H1 (cell line): ENCODE measurements around the gene SHC1. TPM values are rescaled to one million over a fixed set of nuclear protein-coding genes. Genes with fewer than 3 reads are reported as not detected.
A peak's percentile ranks its signal among the peaks of the same experiment; 100 is the strongest.

Experiments used
- CTCF ChIA-PET: fragments of 300-600 bp; sonication (Branson Sonifier 250); formaldehyde crosslinking; loops from one replicate; lab custom pipeline; 2021; ENCODE audit not compliant: partially characterized antibody; lab: Charles Lee
- POLR2A ChIA-PET: fragments of 300-600 bp; sonication (Branson Sonifier 250); formaldehyde crosslinking; loops from one replicate; lab custom pipeline; 2021; ENCODE audit warnings: inconsistent platforms; ENCODE audit not compliant: partially characterized antibody; lab: Charles Lee
- DNase-seq, 2 experiments: peaks; one replicate each; pipeline versions ENCODE4 v3.0.0 to v3.0.0-alpha.2; 2010 to 2022; ENCODE audit warnings: low spot score in 2 of 2, low read depth in 1 of 2, mixed read lengths in 1 of 2
- FAIRE-seq: peaks from 2 replicates; lab custom pipeline; 2011; peaks lifted over from hg19 to GRCh38; lab: Jason Lieb, UNC
- H2AFZ ChIP-seq: 2 replicates; pipeline ENCODE4 v1.8.1; 2012; ENCODE audit warnings: low read length, inconsistent platforms
- H2AK5ac ChIP-seq: 2 replicates; pipeline ENCODE4 v1.6.1; 2013; ENCODE audit warnings: low read depth, low read length
- H2BK120ac ChIP-seq: replicated peaks from 2 replicates; pipeline ENCODE3; 2013; ENCODE audit warnings: low read depth, low read length, inconsistent platforms
- H2BK12ac ChIP-seq: 2 replicates; pipeline ENCODE4 v1.6.1; 2013; ENCODE audit warnings: low read depth, low read length
- H2BK15ac ChIP-seq: 2 replicates; pipeline ENCODE4 v1.6.1; 2013; ENCODE audit warnings: low read length
- H2BK20ac ChIP-seq: 2 replicates; pipeline ENCODE4 v1.6.1; 2013; ENCODE audit warnings: low read length
- H2BK5ac ChIP-seq: 2 replicates; pipeline ENCODE4 v1.6.1; 2013; ENCODE audit warnings: low read depth, low read length
- H3K14ac ChIP-seq: 2 replicates; pipeline ENCODE4 v1.6.1; 2013; ENCODE audit warnings: inconsistent platforms; ENCODE audit not compliant: insufficient read length
- H3K18ac ChIP-seq: 2 replicates; pipeline ENCODE4 v1.6.1; 2013; ENCODE audit warnings: low read length; ENCODE audit errors: extremely low read depth
- H3K23ac ChIP-seq: 2 replicates; pipeline ENCODE4 v1.6.1; 2013; ENCODE audit warnings: inconsistent platforms; ENCODE audit not compliant: insufficient read length
- H3K23me2 ChIP-seq: 2 replicates; pipeline ENCODE4 v1.6.1; 2013; ENCODE audit warnings: low read depth, low read length
- H3K27ac ChIP-seq: 2 replicates; pipeline ENCODE4 v1.6.1; 2011; ENCODE audit warnings: low read depth, low read length, inconsistent platforms
- H3K27me3 ChIP-seq, 4 experiments: replicated peaks in 1 of 4; 1 replicate in 1 of 4; 2 replicates in 3 of 4; pipeline versions ENCODE4 v1.6.1 to v1.8.1; 2011 to 2013; ENCODE audit warnings: low read length in 3 of 4, mild to moderate bottlenecking in 3 of 4, inconsistent platforms in 2 of 4, mixed read lengths in 2 of 4, moderate library complexity in 1 of 4; ENCODE audit not compliant: control insufficient read depth in 3 of 4, insufficient read depth in 3 of 4; ENCODE audit errors: extremely low read depth in 1 of 4
- H3K36me3 ChIP-seq, 4 experiments: 2 replicates each; pipeline versions ENCODE4 v1.6.1 to v1.8.1; 2011 to 2013; ENCODE audit warnings: mild to moderate bottlenecking in 4 of 4, low read length in 3 of 4, moderate library complexity in 2 of 4, control low read depth in 1 of 4, inconsistent platforms in 1 of 4; ENCODE audit not compliant: insufficient read depth in 4 of 4, control insufficient read depth in 2 of 4
- H3K4ac ChIP-seq: replicated peaks from 2 replicates; pipeline ENCODE3; 2013; ENCODE audit warnings: low read length, low read depth, mixed read lengths, inconsistent platforms; ENCODE audit not compliant: insufficient read length
- H3K4me1 ChIP-seq, 4 experiments: replicated peaks in 1 of 4; 1 replicate in 1 of 4; 2 replicates in 3 of 4; pipeline versions ENCODE4 v1.6.1 to v1.8.1; 2011 to 2013; ENCODE audit warnings: low read length in 3 of 4, inconsistent platforms in 2 of 4, mixed read lengths in 1 of 4; ENCODE audit not compliant: insufficient read depth in 4 of 4, control insufficient read depth in 3 of 4
- H3K4me2 ChIP-seq, 2 experiments: 2 replicates each; pipeline versions ENCODE4 v1.6.1 to v1.8.1; 2011 to 2013; ENCODE audit warnings: low read depth in 2 of 2, low read length in 2 of 2, control low read depth in 1 of 2, inconsistent platforms in 1 of 2, mild to moderate bottlenecking in 1 of 2; ENCODE audit not compliant: insufficient read depth in 1 of 2
- H3K4me3 ChIP-seq, 4 experiments: fragments of 200-600, 300-600 bp in 1 of 4; sonication (generic), shearing (Covaris generic), sonication (Bioruptor Twin) in 1 of 4; 2 replicates each; pipeline versions ENCODE4 v1.5.1 to v1.8.1; 2011 to 2016; ENCODE audit warnings: low read length in 4 of 4, low read depth in 3 of 4, control low read depth in 2 of 4, inconsistent platforms in 2 of 4, mild to moderate bottlenecking in 2 of 4, mixed read lengths in 1 of 4, moderate library complexity in 1 of 4; ENCODE audit not compliant: insufficient read depth in 2 of 4; ENCODE audit errors: extremely low read depth in 1 of 4
- H3K56ac ChIP-seq: replicated peaks from 2 replicates; pipeline ENCODE3; 2013; ENCODE audit warnings: low read depth, mild to moderate bottlenecking, mixed read lengths, low read length, inconsistent platforms; ENCODE audit not compliant: insufficient read length
- H3K79me1 ChIP-seq: 2 replicates; pipeline ENCODE4 v1.6.1; 2013; ENCODE audit warnings: low read depth, low read length, control low read depth
- H3K79me2 ChIP-seq, 2 experiments: 2 replicates each; pipeline versions ENCODE4 v1.6.1 to v1.8.1; 2012 to 2013; ENCODE audit warnings: low read length in 2 of 2, mild to moderate bottlenecking in 2 of 2, inconsistent platforms in 1 of 2; ENCODE audit not compliant: insufficient read depth in 2 of 2, control insufficient read depth in 1 of 2
- H3K9ac ChIP-seq, 4 experiments: replicated peaks in 1 of 4; 1 replicate in 1 of 4; 2 replicates in 3 of 4; pipeline versions ENCODE4 v1.6.1 to v1.8.1; 2011 to 2013; ENCODE audit warnings: low read depth in 3 of 4, low read length in 3 of 4, control low read depth in 2 of 4, mild to moderate bottlenecking in 2 of 4, moderate library complexity in 2 of 4, inconsistent platforms in 1 of 4; ENCODE audit errors: extremely low read depth in 1 of 4
- H3K9me3 ChIP-seq, 2 experiments: 2 replicates each; pipeline versions ENCODE4 v1.6.1 to v1.8.1; 2012 to 2013; ENCODE audit warnings: mild to moderate bottlenecking in 2 of 2, moderate library complexity in 2 of 2, control low read depth in 1 of 2, inconsistent platforms in 1 of 2, low read depth in 1 of 2, low read length in 1 of 2, mixed read lengths in 1 of 2; ENCODE audit not compliant: insufficient read depth in 2 of 2
- H4K20me1 ChIP-seq, 2 experiments: replicated peaks in 1 of 2; 2 replicates each; pipeline versions ENCODE3 to v1.8.1; 2011 to 2013; ENCODE audit warnings: inconsistent platforms in 2 of 2, low read length in 2 of 2, mild to moderate bottlenecking in 1 of 2; ENCODE audit not compliant: insufficient read depth in 2 of 2, control insufficient read depth in 1 of 2
- H4K5ac ChIP-seq: 2 replicates; pipeline ENCODE4 v1.6.1; 2013; ENCODE audit warnings: low read length, low read depth, mixed read lengths, inconsistent platforms; ENCODE audit not compliant: insufficient read length
- H4K8ac ChIP-seq: 2 replicates; pipeline ENCODE4 v1.8.0; 2013; ENCODE audit warnings: mild to moderate bottlenecking, moderate library complexity, low read length, inconsistent platforms; ENCODE audit not compliant: insufficient read depth; ENCODE audit errors: extremely low read depth
- H4K91ac ChIP-seq: replicated peaks from 2 replicates; pipeline ENCODE3; 2013; ENCODE audit warnings: low read length, mixed read lengths, inconsistent platforms; ENCODE audit not compliant: insufficient read length
- BRCA1 ChIP-seq: IDR thresholded peaks from 2 replicates; pipeline ENCODE4 v1.6.1; 2012; ENCODE audit warnings: low read depth, low read length, improper control_type of control experiment
- CHD1 ChIP-seq: IDR thresholded peaks from 2 replicates; pipeline ENCODE4 v1.6.1; 2012; ENCODE audit warnings: low read depth, low read length, improper control_type of control experiment
- CREB1 ChIP-seq: IDR thresholded peaks from 2 replicates; pipeline ENCODE4 v1.6.1; 2012; ENCODE audit warnings: inconsistent platforms
- FOSL1 ChIP-seq: IDR thresholded peaks from 2 replicates; pipeline ENCODE4 v1.6.1; 2011; ENCODE audit warnings: mild to moderate bottlenecking, low read depth, low read length, moderate library complexity; ENCODE audit not compliant: insufficient read depth
- GABPA ChIP-seq: IDR thresholded peaks from 2 replicates; pipeline ENCODE4 v1.6.1; 2011; ENCODE audit warnings: mild to moderate bottlenecking, low read length, moderate library complexity, borderline replicate concordance; ENCODE audit not compliant: insufficient read depth
- GTF2F1 ChIP-seq: IDR thresholded peaks from 2 replicates; pipeline ENCODE4 v1.6.1; 2012; ENCODE audit warnings: low read depth, low read length, improper control_type of control experiment, borderline replicate concordance
- KDM5A ChIP-seq: fragments of 200-600 bp; IDR thresholded peaks from 2 replicates; pipeline ENCODE4 v1.7.1; 2012; ENCODE audit warnings: mild to moderate bottlenecking, low read length, inconsistent platforms, mixed read lengths
- POU5F1 ChIP-seq: IDR thresholded peaks from 2 replicates; pipeline ENCODE4 v1.6.1; 2011; ENCODE audit warnings: low read depth, mild to moderate bottlenecking, low read length, moderate library complexity
- SIN3A ChIP-seq, 2 experiments: IDR thresholded peaks in 1 of 2; conservative IDR thresholded peaks in 1 of 2; 2 replicates each; pipeline ENCODE4 v1.6.1; 2011 to 2012; ENCODE audit warnings: low read length in 2 of 2, improper control_type of control experiment in 1 of 2, low read depth in 1 of 2, mild to moderate bottlenecking in 1 of 2
- TEAD4 ChIP-seq: IDR thresholded peaks from 2 replicates; pipeline ENCODE4 v1.6.1; 2012; ENCODE audit warnings: low read depth, low read length, inconsistent platforms, mixed read lengths
- WGBS, 2 experiments: shearing (Covaris generic) in 1 of 2; methylation state at CpG; one replicate each; pipeline versions ENCODE4 v1.1.6 to v1.1.7; 2013 to 2015; ENCODE audit warnings: low lambda C conversion rate in 2 of 2, mixed read lengths in 2 of 2, inconsistent platforms in 1 of 2, low coverage in 1 of 2, missing lambda C conversion rate in 1 of 2; ENCODE audit not compliant: insufficient replicate concordance in 2 of 2, insufficient coverage in 1 of 2, insufficient read length in 1 of 2; ENCODE audit errors: extremely low coverage in 1 of 2, missing lambda C conversion rate in 1 of 2; 5-methylcytosine and 5-hydroxymethylcytosine counted together
- polyA plus RNA-seq, 7 experiments: library from polyadenylated mRNA; depleted of rRNA in 3 of 7; stranded (reverse) in 5 of 7; unstranded in 2 of 7; fragments of >200 nt in 5 of 7; fragments of 200-250 nt in 2 of 7; gene quantifications; 1 replicate in 5 of 7; 2 replicates in 1 of 7; 4 replicates in 1 of 7; pipeline versions ENCODE4 v1.2.1 to v1.2.3, GENCODE V29; 2011 to 2013; ENCODE audit warnings: missing spikeins in 2 of 7, mixed read lengths in 2 of 7
- total RNA-seq: library from RNA; stranded (reverse); fragmentation: NEBNext Ultra II Directional; extraction: Animal tissue kit (Norgen Biotek cat#: 25700); gene quantifications from 2 replicates; pipeline ENCODE4 v1.2.1, GENCODE V29; 2021
- TF ChIP-seq, protein P1 (sequence below): IDR thresholded peaks from 2 replicates; pipeline ENCODE4 v1.6.1; 2011; ENCODE audit warnings: low read length, improper control_type of control experiment

SHC1 gene
- total and polyA plus RNA-seq, 2 of the 8 experiments (the other 6 are each of a cell fraction or from before 2014, with no cell fraction given) = 177 to 212 TPM

DNA sequence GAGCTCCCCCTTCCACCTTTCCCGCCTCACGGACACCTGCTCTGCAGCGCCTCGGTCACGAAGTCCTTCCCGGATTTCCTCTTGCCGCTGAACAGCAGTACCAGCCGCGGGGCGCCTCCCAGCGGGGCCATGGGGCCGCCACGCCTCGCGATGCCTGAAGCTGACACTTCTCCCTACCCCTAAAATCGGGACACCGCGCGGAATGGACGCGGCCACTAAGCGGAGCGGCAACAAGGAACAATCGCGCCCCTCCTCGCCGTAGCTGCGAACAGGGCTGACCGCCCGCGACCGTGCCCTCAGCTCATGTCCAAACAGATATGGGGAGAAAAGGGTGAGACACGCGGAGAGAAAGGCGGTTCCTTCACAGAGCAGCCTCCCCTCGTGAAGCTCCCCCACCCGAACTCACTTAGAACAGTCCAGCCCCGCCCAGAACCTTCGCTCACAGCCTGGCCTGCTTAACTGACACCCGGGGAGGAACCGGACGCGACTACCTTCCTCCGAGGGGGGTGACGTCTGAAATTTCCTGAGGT, 33.9 kb downstream of the SHC1 start, which contains the start of gene PMVK:
TSS of gene PMVK (minus strand) at position 165 of the 530 bp plus-strand sequence. CDS start at position 131, 34 bp downstream.
- H4K5ac ChIP-seq = peak within 1 kb of the TSS; percentile 99
- no peaks in the 10 kb centered on the region for H3K79me2 ChIP-seq
- POLR2A ChIA-PET = interaction anchor here (0.5 to 2.6 kb wide), 35 partner anchors 9 to 460 kb away, joined by 3 to 22 read pairs (median 4); partner anchors contain the start of genes ADAM15, ADAR, FLAD1 and LENEP
- H3K4ac ChIP-seq = peak within 1 kb of the TSS; percentile 61
- H4K91ac ChIP-seq = peak within 1 kb of the TSS; percentile 96
- H2AK5ac ChIP-seq = 0 out of 2 replicates have a peak within 1 kb of the TSS, but pooled peaks have one; percentile 11
- peak within 1 kb of the TSS; percentile 98 for H2BK12ac ChIP-seq
- H3K4me1 ChIP-seq = peaks cover 4 to 9% (median 7%) of the 10 kb centered on the region in 4 experiments; a peak in 6 of 7 replicates
- H3K23me2 ChIP-seq = peaks cover 12% of the 10 kb centered on the region
- peak within 1 kb of the TSS; percentile 99 for H2BK15ac ChIP-seq
- peak; percentile 80 to 94 for DNase-seq
- H3K27ac ChIP-seq = peak within 1 kb of the TSS; percentile 99
- CTCF ChIA-PET = interaction anchor here (0.7 to 2.5 kb wide), 16 partner anchors 9 to 274 kb away, joined by 3 to 6 read pairs (median 3); partner anchors contain the start of gene PBXIP1
- H3K14ac ChIP-seq = no peak within 1 kb of the TSS
- H3K9me3 ChIP-seq = no peaks in the 10 kb centered on the region
- H2BK120ac ChIP-seq = peak within 1 kb of the TSS; percentile 44
- no peaks in the 10 kb centered on the region for H3K27me3 ChIP-seq
- FAIRE-seq = no peak
- peak within 1 kb of the TSS; percentile 96 for H2AFZ ChIP-seq
- H3K56ac ChIP-seq = peak within 1 kb of the TSS; percentile 81
- H3K79me1 ChIP-seq = no peaks in the 10 kb centered on the region; the same call in 1 of the 2 replicates
- H3K18ac ChIP-seq = peak within 1 kb of the TSS; percentile 100
- peak within 1 kb of the TSS; percentile 98; the same call in 1 of the 2 replicates for H4K8ac ChIP-seq
- H3K23ac ChIP-seq = no peak within 1 kb of the TSS
- H3K4me3 ChIP-seq = peak within 1 kb of the TSS; percentile 71 to 87 (median 72)
- peak within 1 kb of the TSS; percentile 82; the same call in 1 of the 2 replicates for H2BK20ac ChIP-seq
- whole genome bisulfite sequencing, 2 experiments = 1% methylated on average over 41 of the region's 45 CpGs; no CpG with 5 or more reads in 1 of the 2 experiments
- H2BK5ac ChIP-seq = peak within 1 kb of the TSS; percentile 100
- no peaks in the 10 kb centered on the region for H4K20me1 ChIP-seq
- H3K9ac ChIP-seq = peak within 1 kb of the TSS; percentile 84 to 99 (median 99)
- H3K4me2 ChIP-seq = peak within 1 kb of the TSS; percentile 79 to 94
- H3K36me3 ChIP-seq = no peaks in the 10 kb centered on the region
- TF ChIP-seq, protein P1, sequence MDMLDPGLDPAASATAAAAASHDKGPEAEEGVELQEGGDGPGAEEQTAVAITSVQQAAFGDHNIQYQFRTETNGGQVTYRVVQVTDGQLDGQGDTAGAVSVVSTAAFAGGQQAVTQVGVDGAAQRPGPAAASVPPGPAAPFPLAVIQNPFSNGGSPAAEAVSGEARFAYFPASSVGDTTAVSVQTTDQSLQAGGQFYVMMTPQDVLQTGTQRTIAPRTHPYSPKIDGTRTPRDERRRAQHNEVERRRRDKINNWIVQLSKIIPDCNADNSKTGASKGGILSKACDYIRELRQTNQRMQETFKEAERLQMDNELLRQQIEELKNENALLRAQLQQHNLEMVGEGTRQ = no peak
- peak; percentile 74 to 78; a peak in 2 of 4 replicates for TF ChIP-seq SIN3A (conservative IDR thresholded peaks at IDR 0.05 in 1 of 2, IDR thresholded peaks at IDR 0.05 in 1 of 2; ENCODE audit: low read depth in 1 of 2, low read length in 2 of 2)
- TF ChIP-seq POU5F1 = no peak
- no peak for TF ChIP-seq FOSL1
- peak; percentile 54; the same call in 1 of the 2 replicates for TF ChIP-seq TEAD4
- peak; percentile 7; the same call in 1 of the 2 replicates for TF ChIP-seq CREB1
- no peak for TF ChIP-seq KDM5A
- no peak; the same call in 1 of the 2 replicates for TF ChIP-seq CHD1
- TF ChIP-seq GABPA = no peak
- peak; percentile 65 for TF ChIP-seq BRCA1
- peak; percentile 89 for TF ChIP-seq GTF2F1
